ENCODE results near the gene IL1RAPL1. TPM values are rescaled to one million over a fixed set of nuclear protein-coding genes. Genes with fewer than 3 reads are reported as not detected.

IL1RAPL1 gene
- total and polyA plus RNA-seq, 9 of the 15 experiments (the other 6 are each of a cell fraction or from before 2014, with no cell fraction given), result 0.04 to 0.07 (median 0.04) TPM; not detected in 6

DNA sequence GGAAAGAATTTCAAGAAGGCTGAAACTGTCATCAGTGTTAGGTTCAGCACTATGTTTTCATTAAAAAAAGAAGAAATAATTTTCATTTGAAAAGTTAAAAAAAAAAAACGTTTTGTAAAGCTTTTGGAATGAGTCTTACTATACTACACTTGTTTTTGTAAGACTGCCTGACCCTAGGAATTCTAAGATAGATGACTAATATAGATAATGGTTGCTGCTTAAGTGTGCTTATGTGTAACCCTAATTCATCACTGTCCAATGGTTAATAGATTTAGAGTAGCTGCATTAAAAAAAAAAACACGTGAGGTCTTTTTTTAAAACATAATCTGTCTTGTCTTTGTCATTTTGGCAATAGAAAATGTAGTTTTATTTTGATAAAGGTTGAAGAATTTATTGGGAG is 323.2 kb downstream of the IL1RAPL1 start:
- H2AFZ ChIP-seq (ENCODE audit: low read depth, low read length), result no peak overlapping the region
- no peaks in the 10 kb centered on the region for H3K27me3 ChIP-seq (ENCODE audit: control insufficient read depth in 2 of 2, insufficient read depth in 2 of 2, low read length in 2 of 2)

More for the DNA sequence above, 323.2 kb downstream of the IL1RAPL1 start:
- no peaks in the 10 kb centered on the region for H4K20me1 ChIP-seq (replicated peaks; ENCODE audit: control insufficient read depth, insufficient read depth, low read length)
- ChIA-PET POLR2A (no interaction called here), CTCF (ENCODE audit: low intra/inter-chr PET ratio) (no interaction called here)
- BruUV-seq (replicated peaks), result no TSS peak
- no peaks in the 10 kb centered on the region for H3K9me1 ChIP-seq (ENCODE audit: control insufficient read depth, insufficient read depth, low read length)
- H3K79me2 ChIP-seq (ENCODE audit: control insufficient read depth, insufficient read depth, low read length), result no peaks in the 10 kb centered on the region
- no peak overlapping the region for H3K4me3 ChIP-seq
- no peaks in the 10 kb centered on the region for H3K4me1 ChIP-seq (replicated peaks in 1 of 2; ENCODE audit: control insufficient read depth in 2 of 2, insufficient read depth in 2 of 2, low read length in 2 of 2)
- TF ChIP-seq BDP1 (IDR thresholded peaks at IDR 0.05; ENCODE audit: insufficient read depth, insufficient read length), result no peak
- TF ChIP-seq KAT8 (IDR thresholded peaks at IDR 0.05; ENCODE audit: low read depth), result no peak
- TF ChIP-seq ZNF41 (CRISPR knock-in tag; conservative IDR thresholded peaks at IDR 0.05), result no peak
- no peak for TF ChIP-seq GMEB1 (CRISPR knock-in tag; IDR thresholded peaks at IDR 0.05)
- TF ChIP-seq, protein P1, sequence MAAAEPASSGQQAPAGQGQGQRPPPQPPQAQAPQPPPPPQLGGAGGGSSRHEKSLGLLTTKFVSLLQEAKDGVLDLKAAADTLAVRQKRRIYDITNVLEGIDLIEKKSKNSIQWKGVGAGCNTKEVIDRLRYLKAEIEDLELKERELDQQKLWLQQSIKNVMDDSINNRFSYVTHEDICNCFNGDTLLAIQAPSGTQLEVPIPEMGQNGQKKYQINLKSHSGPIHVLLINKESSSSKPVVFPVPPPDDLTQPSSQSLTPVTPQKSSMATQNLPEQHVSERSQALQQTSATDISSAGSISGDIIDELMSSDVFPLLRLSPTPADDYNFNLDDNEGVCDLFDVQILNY (CRISPR knock-in tag; IDR thresholded peaks at IDR 0.05), result no peak
- TF ChIP-seq, protein P2, sequence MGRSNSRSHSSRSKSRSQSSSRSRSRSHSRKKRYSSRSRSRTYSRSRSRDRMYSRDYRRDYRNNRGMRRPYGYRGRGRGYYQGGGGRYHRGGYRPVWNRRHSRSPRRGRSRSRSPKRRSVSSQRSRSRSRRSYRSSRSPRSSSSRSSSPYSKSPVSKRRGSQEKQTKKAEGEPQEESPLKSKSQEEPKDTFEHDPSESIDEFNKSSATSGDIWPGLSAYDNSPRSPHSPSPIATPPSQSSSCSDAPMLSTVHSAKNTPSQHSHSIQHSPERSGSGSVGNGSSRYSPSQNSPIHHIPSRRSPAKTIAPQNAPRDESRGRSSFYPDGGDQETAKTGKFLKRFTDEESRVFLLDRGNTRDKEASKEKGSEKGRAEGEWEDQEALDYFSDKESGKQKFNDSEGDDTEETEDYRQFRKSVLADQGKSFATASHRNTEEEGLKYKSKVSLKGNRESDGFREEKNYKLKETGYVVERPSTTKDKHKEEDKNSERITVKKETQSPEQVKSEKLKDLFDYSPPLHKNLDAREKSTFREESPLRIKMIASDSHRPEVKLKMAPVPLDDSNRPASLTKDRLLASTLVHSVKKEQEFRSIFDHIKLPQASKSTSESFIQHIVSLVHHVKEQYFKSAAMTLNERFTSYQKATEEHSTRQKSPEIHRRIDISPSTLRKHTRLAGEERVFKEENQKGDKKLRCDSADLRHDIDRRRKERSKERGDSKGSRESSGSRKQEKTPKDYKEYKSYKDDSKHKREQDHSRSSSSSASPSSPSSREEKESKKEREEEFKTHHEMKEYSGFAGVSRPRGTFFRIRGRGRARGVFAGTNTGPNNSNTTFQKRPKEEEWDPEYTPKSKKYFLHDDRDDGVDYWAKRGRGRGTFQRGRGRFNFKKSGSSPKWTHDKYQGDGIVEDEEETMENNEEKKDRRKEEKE (IDR thresholded peaks at IDR 0.05; ENCODE audit: borderline replicate concordance in 1 of 2, control insufficient read depth in 1 of 2, low read depth in 2 of 2, low read length in 1 of 2), result no peak
- TF ChIP-seq MXD1 (CRISPR knock-in tag; IDR thresholded peaks at IDR 0.05; ENCODE audit: borderline replicate concordance, poor library complexity, severe bottlenecking), result no peak
- no peak for TF ChIP-seq ZBED1 (IDR thresholded peaks at IDR 0.05)
- TF ChIP-seq, protein P3, sequence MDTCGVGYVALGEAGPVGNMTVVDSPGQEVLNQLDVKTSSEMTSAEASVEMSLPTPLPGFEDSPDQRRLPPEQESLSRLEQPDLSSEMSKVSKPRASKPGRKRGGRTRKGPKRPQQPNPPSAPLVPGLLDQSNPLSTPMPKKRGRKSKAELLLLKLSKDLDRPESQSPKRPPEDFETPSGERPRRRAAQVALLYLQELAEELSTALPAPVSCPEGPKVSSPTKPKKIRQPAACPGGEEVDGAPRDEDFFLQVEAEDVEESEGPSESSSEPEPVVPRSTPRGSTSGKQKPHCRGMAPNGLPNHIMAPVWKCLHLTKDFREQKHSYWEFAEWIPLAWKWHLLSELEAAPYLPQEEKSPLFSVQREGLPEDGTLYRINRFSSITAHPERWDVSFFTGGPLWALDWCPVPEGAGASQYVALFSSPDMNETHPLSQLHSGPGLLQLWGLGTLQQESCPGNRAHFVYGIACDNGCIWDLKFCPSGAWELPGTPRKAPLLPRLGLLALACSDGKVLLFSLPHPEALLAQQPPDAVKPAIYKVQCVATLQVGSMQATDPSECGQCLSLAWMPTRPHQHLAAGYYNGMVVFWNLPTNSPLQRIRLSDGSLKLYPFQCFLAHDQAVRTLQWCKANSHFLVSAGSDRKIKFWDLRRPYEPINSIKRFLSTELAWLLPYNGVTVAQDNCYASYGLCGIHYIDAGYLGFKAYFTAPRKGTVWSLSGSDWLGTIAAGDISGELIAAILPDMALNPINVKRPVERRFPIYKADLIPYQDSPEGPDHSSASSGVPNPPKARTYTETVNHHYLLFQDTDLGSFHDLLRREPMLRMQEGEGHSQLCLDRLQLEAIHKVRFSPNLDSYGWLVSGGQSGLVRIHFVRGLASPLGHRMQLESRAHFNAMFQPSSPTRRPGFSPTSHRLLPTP (IDR thresholded peaks at IDR 0.05; ENCODE audit: borderline replicate concordance, extremely low read depth, insufficient read length), result no peak
- TF ChIP-seq TBL1XR1 (IDR thresholded peaks at IDR 0.05; ENCODE audit: low read length in 2 of 2), result no peak
- FAIRE-seq (no peak), ATAC-seq (no peak), DNase-seq (ENCODE audit: extremely low read depth in 1 of 4, low spot score in 3 of 4) (no peak)
- no peak overlapping the region for H3K4me2 ChIP-seq (ENCODE audit: insufficient read depth, low read length)
- no peak overlapping the region for H3K27ac ChIP-seq (ENCODE audit: extremely low read depth, low read depth, low read length)
- 0% methylated on average over 1 of the region's 2 CpGs for WGBS (ENCODE audit: insufficient coverage, low coverage, missing lambda C conversion rate)
- no peaks in the 10 kb centered on the region for H3K9me3 ChIP-seq (replicated peaks; ENCODE audit: control insufficient read depth, insufficient read depth, low read depth, low read length)
- intact Hi-C loops (cut with micrococcal nuclease) (no loop called here), in situ Hi-C loops (cut with MboI) (no loop called here)
- H3K9ac ChIP-seq (ENCODE audit: insufficient read depth in 1 of 2, low read depth in 2 of 2, low read length in 2 of 2), result no peak overlapping the region
- H3K36me3 ChIP-seq (ENCODE audit: control insufficient read depth, insufficient read depth, low read length), result no peaks in the 10 kb centered on the region

Measured in K562 (cell line).